HepG2 (cell line): ENCODE measurements around the gene STPG4. TPM values are rescaled to one million over a fixed set of nuclear protein-coding genes. Genes with fewer than 3 reads are reported as not detected.

ENCODE experiments used
- ATAC-seq: fragments of 200-7000 bp; cut with Tn5 transposase; 3 replicates; pipeline ENCODE4 v1.9.1; 2020; ENCODE audit warnings: mild to moderate bottlenecking, moderate library complexity
- BruUV-seq: library from RNA; stranded (reverse); fragments of 400-500 nt; replicated peaks from 2 replicates; lab custom pipeline; 2021; lab: Mats Ljungman, UMichigan
- CTCF ChIA-PET: fragments of 300-600 bp; formaldehyde crosslinking; extraction: SDS; loops from one replicate; lab custom pipeline; 2021; ENCODE audit warnings: low total read pairs, inconsistent platforms, low intra/inter-chr PET ratio; lab: Yijun Ruan, JAX
- POLR2A ChIA-PET: fragments of 350-600 bp; sonication (Branson Sonifier 250); formaldehyde crosslinking; loops from one replicate; lab custom pipeline; 2020; ENCODE audit warnings: antibody characterized with exemption, inconsistent platforms; lab: Yijun Ruan, JAX
- DNase-seq: peaks from one replicate; pipeline ENCODE4 v3.0.0-alpha.2; 2015; ENCODE audit warnings: low spot score
- FAIRE-seq: peaks from 3 replicates; lab custom pipeline; 2011; peaks lifted over from hg19 to GRCh38; lab: Jason Lieb, UNC
- H2AFZ ChIP-seq: one replicate; pipeline ENCODE4 v1.6.1; 2011; ENCODE audit warnings: low read length, inconsistent platforms
- H3K27ac ChIP-seq: fragments of 300-600 bp; 3 replicates; pipeline ENCODE4 v1.8.0; 2011; ENCODE audit warnings: mixed run types, mild to moderate bottlenecking, mixed read lengths, low read length, inconsistent platforms; ENCODE audit not compliant: insufficient read depth; ENCODE audit errors: extremely low read length
- H3K27me3 ChIP-seq, 2 experiments: fragments of 200-600 bp in 1 of 2; 2 replicates in 1 of 2; 3 replicates in 1 of 2; pipeline versions ENCODE4 v1.6.0 to v1.8.0; 2011; ENCODE audit warnings: low read length in 2 of 2, mild to moderate bottlenecking in 2 of 2, moderate library complexity in 2 of 2, inconsistent platforms in 1 of 2; ENCODE audit not compliant: insufficient read depth in 2 of 2, control insufficient read depth in 1 of 2
- H3K36me3 ChIP-seq, 2 experiments: fragments of 200-600 bp in 1 of 2; replicated peaks in 1 of 2; 2 replicates in 1 of 2; 3 replicates in 1 of 2; pipeline versions ENCODE4 v1.5.1 to v1.8.0; 2011; ENCODE audit warnings: low read length in 2 of 2, inconsistent platforms in 1 of 2; ENCODE audit not compliant: insufficient read depth in 2 of 2, control insufficient read depth in 1 of 2
- H3K4me1 ChIP-seq: 2 replicates; pipeline ENCODE4 v1.5.1; 2012; ENCODE audit warnings: low read length, inconsistent platforms; ENCODE audit not compliant: insufficient read depth
- H3K4me2 ChIP-seq: 2 replicates; pipeline ENCODE4 v1.6.0; 2011; ENCODE audit warnings: low read depth, low read length, inconsistent platforms
- H3K4me3 ChIP-seq, 3 experiments: fragments of 200-600 bp in 1 of 3; sonication (generic), shearing (Covaris generic) in 1 of 3; replicated peaks in 1 of 3; 2 replicates each; pipeline ENCODE4 v1.5.1; 2011 to 2016; ENCODE audit warnings: low read length in 3 of 3, inconsistent platforms in 2 of 3, low read depth in 2 of 3, mild to moderate bottlenecking in 2 of 3, control low read depth in 1 of 3, mixed read lengths in 1 of 3; ENCODE audit not compliant: insufficient read depth in 1 of 3
- H3K79me2 ChIP-seq: one replicate; pipeline ENCODE4 v1.6.1; 2011; ENCODE audit warnings: low read length, inconsistent platforms; ENCODE audit not compliant: insufficient read depth
- H3K9ac ChIP-seq: 2 replicates; pipeline ENCODE4 v1.6.0; 2011; ENCODE audit warnings: mild to moderate bottlenecking, low read depth, low read length, inconsistent platforms; ENCODE audit not compliant: insufficient read depth
- H3K9me3 ChIP-seq: 2 replicates; pipeline ENCODE4 v1.5.1; 2012; ENCODE audit warnings: mild to moderate bottlenecking, low read length
- H4K20me1 ChIP-seq: 2 replicates; pipeline ENCODE4 v1.6.0; 2011; ENCODE audit warnings: inconsistent platforms, mild to moderate bottlenecking, low read length, moderate library complexity; ENCODE audit not compliant: insufficient read depth
- ARHGAP35 ChIP-seq: sonication (generic); formaldehyde crosslinking; IDR thresholded peaks from 2 replicates; pipeline ENCODE4 v1.9.0; 2022; ENCODE audit warnings: mild to moderate bottlenecking, inconsistent platforms, moderate library complexity, missing genetic modification reagents, borderline replicate concordance
- DNMT1 ChIP-seq: sonication (generic); formaldehyde crosslinking; IDR thresholded peaks from 2 replicates; pipeline ENCODE4 v1.5.1; 2020; ENCODE audit warnings: mild to moderate bottlenecking, missing genetic modification reagents
- ESRRA ChIP-seq: sonication (generic); formaldehyde crosslinking; IDR thresholded peaks from 2 replicates; pipeline ENCODE4 v1.5.1; 2020; ENCODE audit warnings: mild to moderate bottlenecking, low read depth, missing genetic modification reagents
- GPN1 ChIP-seq: sonication (generic); formaldehyde crosslinking; IDR thresholded peaks from 2 replicates; pipeline ENCODE4 v1.5.1; 2020; ENCODE audit warnings: missing genetic modification reagents, borderline replicate concordance
- HMG20B ChIP-seq: conservative IDR thresholded peaks from 2 replicates; pipeline ENCODE4 v1.6.1; 2016; ENCODE audit warnings: missing genetic modification reagents, missing compliant biosample characterization
- HNF1B ChIP-seq: sonication (generic); formaldehyde crosslinking; IDR thresholded peaks from 2 replicates; pipeline ENCODE4 v1.5.1; 2020; ENCODE audit warnings: mild to moderate bottlenecking, moderate library complexity, missing genetic modification reagents
- JUN ChIP-seq: sonication (generic); formaldehyde crosslinking; IDR thresholded peaks from 2 replicates; pipeline ENCODE4 v1.4.0; 2020; ENCODE audit warnings: mild to moderate bottlenecking, missing genetic modification reagents
- KDM3A ChIP-seq: IDR thresholded peaks from 2 replicates; pipeline ENCODE4 v1.6.1; 2018; ENCODE audit warnings: low read depth, missing compliant biosample characterization
- KDM5B ChIP-seq: sonication (generic); formaldehyde crosslinking; IDR thresholded peaks from 2 replicates; pipeline ENCODE4 v1.4.0; 2020; ENCODE audit warnings: missing genetic modification reagents, mild to moderate bottlenecking, borderline replicate concordance
- MIER2 ChIP-seq: IDR thresholded peaks from 2 replicates; pipeline ENCODE4 v1.6.1; 2016; ENCODE audit warnings: missing biosample characterization, missing genetic modification reagents
- RBFOX2 ChIP-seq: fragments of 200-400 bp; formaldehyde crosslinking; IDR thresholded peaks from 2 replicates; pipeline ENCODE4 v1.6.1; 2017; ENCODE audit warnings: low read depth, mild to moderate bottlenecking, low read length
- SNAPC2 ChIP-seq: sonication (generic); formaldehyde crosslinking; IDR thresholded peaks from 2 replicates; pipeline ENCODE4 v1.8.1; 2022; ENCODE audit warnings: mild to moderate bottlenecking, missing genetic modification reagents
- TIGD3 ChIP-seq: sonication (generic); formaldehyde crosslinking; IDR thresholded peaks from 2 replicates; pipeline ENCODE4 v1.5.1; 2020; ENCODE audit warnings: mild to moderate bottlenecking, missing genetic modification reagents, borderline replicate concordance
- ZBTB7A ChIP-seq: sonication (generic); formaldehyde crosslinking; IDR thresholded peaks from 2 replicates; pipeline ENCODE4 v1.8.0; 2022; ENCODE audit warnings: mild to moderate bottlenecking, missing genetic modification reagents
- ZNF556 ChIP-seq: sonication (generic); formaldehyde crosslinking; IDR thresholded peaks from 2 replicates; pipeline ENCODE4 v1.4.0; 2020; ENCODE audit warnings: mild to moderate bottlenecking, missing genetic modification reagents, borderline replicate concordance
- ZNF607 ChIP-seq: sonication (generic); formaldehyde crosslinking; IDR thresholded peaks from 2 replicates; pipeline ENCODE4 v1.5.1; 2020; ENCODE audit warnings: missing genetic modification reagents, mild to moderate bottlenecking, borderline replicate concordance
- ZNF652 ChIP-seq: IDR thresholded peaks from 2 replicates; pipeline ENCODE4 v1.6.1; 2016; ENCODE audit warnings: low read depth, borderline replicate concordance
- ZNF768 ChIP-seq: sonication (generic); formaldehyde crosslinking; IDR thresholded peaks from 2 replicates; pipeline ENCODE4 v1.4.0; 2020; ENCODE audit warnings: missing genetic modification reagents
- ZUFSP ChIP-seq: sonication (generic); formaldehyde crosslinking; IDR thresholded peaks from 2 replicates; pipeline ENCODE4 v1.9.0; 2021; ENCODE audit warnings: missing genetic modification reagents, mild to moderate bottlenecking, borderline replicate concordance
- WGBS: methylation state at CpG from one replicate; pipeline ENCODE4 v1.1.6; 2017; ENCODE audit warnings: low lambda C conversion rate; 5-methylcytosine and 5-hydroxymethylcytosine counted together
- in situ Hi-C: cut with HindIII; loops from 2 replicates; pipeline ENCODE4 v1.10.0; 2017; ENCODE audit warnings: low pct_unique_long_range_greater_than_20kb; ENCODE audit not compliant: extremely low pct_ligation_motif_present
- intact Hi-C: fragments of 100-400 bp; cut with micrococcal nuclease; formaldehyde crosslinking; loops from one replicate; pipeline ENCODE4 v1.10.0; 2022; ENCODE audit not compliant: unreplicated experiment
- polyA plus RNA-seq, 8 experiments: library from polyadenylated mRNA; depleted of rRNA in 3 of 8; stranded (reverse) in 7 of 8; unstranded in 1 of 8; fragments of >200 nt; fragmentation: Illumina TruSeq in 4 of 8; extraction: Trizol in 4 of 8; gene quantifications; 2 replicates each; pipeline versions ENCODE4 v1.2.1 to v1.2.3, GENCODE V29; 2011 to 2016; ENCODE audit warnings: low read depth in 4 of 8, missing spikeins in 1 of 8, mixed read lengths in 1 of 8; ENCODE audit not compliant: insufficient read depth in 1 of 8
- total RNA-seq, 5 experiments: library from RNA; depleted of rRNA; stranded (reverse); fragments of >200 nt; fragmentation: Illumina TruSeq; extraction: Trizol; gene quantifications; 2 replicates each; pipeline ENCODE4 v1.2.3, GENCODE V29; 2016; ENCODE audit warnings: low read depth in 1 of 5

STPG4 gene
- total and polyA plus RNA-seq, 2 of the 13 experiments (the other 11 are each of a cell fraction or from before 2014, with no cell fraction given) = 0.11 to 0.15 TPM

GRCh38 chr2:47072018-47072691, 83.0 kb downstream of the STPG4 start:
- 97% methylated on average over 27 of the region's 28 CpGs for WGBS
- peak overlapping the region; percentile 93 for H3K27ac ChIP-seq
- FAIRE-seq = no peak
- TF ChIP-seq HMG20B = no peak
- TF ChIP-seq KDM5B (CRISPR knock-in tag) = 0 out of 2 replicates have a peak, but pooled peaks have one; percentile 22
- no peak for TF ChIP-seq TIGD3 (CRISPR knock-in tag)
- peak; percentile 18; the same call in 1 of the 2 replicates for TF ChIP-seq ZNF768 (CRISPR knock-in tag)
- no peak for TF ChIP-seq JUN
- TF ChIP-seq HNF1B = no peak
- 0 out of 2 replicates have a peak, but pooled peaks have one; percentile 48 for TF ChIP-seq SNAPC2
- TF ChIP-seq KDM3A (CRISPR knock-in tag) = no peak
- no peak for TF ChIP-seq ESRRA (CRISPR knock-in tag)
- TF ChIP-seq ZNF652 (CRISPR knock-in tag) = no peak
- TF ChIP-seq ZBTB7A (CRISPR knock-in tag) = 0 out of 2 replicates have a peak, but pooled peaks have one; percentile 38
- TF ChIP-seq ZNF556 = no peak; the same call in 1 of the 2 replicates
- no peak for TF ChIP-seq MIER2 (CRISPR knock-in tag)
- peak; percentile 54 for TF ChIP-seq RBFOX2
- no peak for TF ChIP-seq ZNF607
- TF ChIP-seq DNMT1 (CRISPR knock-in tag) = 0 out of 2 replicates have a peak, but pooled peaks have one; percentile 25
- TF ChIP-seq ZUFSP (CRISPR knock-in tag) = no peak
- no peak for TF ChIP-seq ARHGAP35 (CRISPR knock-in tag)
- TF ChIP-seq GPN1 = no peak

More at GRCh38 chr2:47072018-47072691, 83.0 kb downstream of the STPG4 start:
- no TSS peak for BruUV-seq
- no peak overlapping the region for H3K4me3 ChIP-seq
- no peak overlapping the region; the same call in 1 of the 2 replicates for H3K4me2 ChIP-seq
- no peaks in the 10 kb centered on the region for H3K79me2 ChIP-seq
- in situ Hi-C loops (loop anchor here (5.0 kb wide), 1 partner anchor 35 kb away; no protein-coding TSS in a partner anchor), intact Hi-C loops (no loop called here)
- CTCF ChIA-PET = no interaction called here
- DNase-seq (no peak), ATAC-seq (no peak)
- peak overlapping the region; percentile 72 for H3K9ac ChIP-seq
- H2AFZ ChIP-seq = no peak overlapping the region
- POLR2A ChIA-PET = interaction anchor here (0.9 to 8.1 kb wide), 7 partner anchors 7 to 238 kb away, joined by 3 to 134 read pairs (median 6); no protein-coding TSS in a partner anchor
- H3K9me3 ChIP-seq = no peaks in the 10 kb centered on the region
- H3K4me1 ChIP-seq = peaks cover 88% of the 10 kb centered on the region
- no peaks in the 10 kb centered on the region; a peak in 2 of 5 replicates for H3K36me3 ChIP-seq
- H4K20me1 ChIP-seq = no peaks in the 10 kb centered on the region
- H3K27me3 ChIP-seq = no peaks in the 10 kb centered on the region
